ENCODE results near the gene GGA2. TPM values are rescaled to one million over a fixed set of nuclear protein-coding genes. Genes with fewer than 3 reads are reported as not detected.

The GGA2 gene
- total RNA-seq, 1 experiment from 2014 or later, result 85.1 TPM

DNA sequence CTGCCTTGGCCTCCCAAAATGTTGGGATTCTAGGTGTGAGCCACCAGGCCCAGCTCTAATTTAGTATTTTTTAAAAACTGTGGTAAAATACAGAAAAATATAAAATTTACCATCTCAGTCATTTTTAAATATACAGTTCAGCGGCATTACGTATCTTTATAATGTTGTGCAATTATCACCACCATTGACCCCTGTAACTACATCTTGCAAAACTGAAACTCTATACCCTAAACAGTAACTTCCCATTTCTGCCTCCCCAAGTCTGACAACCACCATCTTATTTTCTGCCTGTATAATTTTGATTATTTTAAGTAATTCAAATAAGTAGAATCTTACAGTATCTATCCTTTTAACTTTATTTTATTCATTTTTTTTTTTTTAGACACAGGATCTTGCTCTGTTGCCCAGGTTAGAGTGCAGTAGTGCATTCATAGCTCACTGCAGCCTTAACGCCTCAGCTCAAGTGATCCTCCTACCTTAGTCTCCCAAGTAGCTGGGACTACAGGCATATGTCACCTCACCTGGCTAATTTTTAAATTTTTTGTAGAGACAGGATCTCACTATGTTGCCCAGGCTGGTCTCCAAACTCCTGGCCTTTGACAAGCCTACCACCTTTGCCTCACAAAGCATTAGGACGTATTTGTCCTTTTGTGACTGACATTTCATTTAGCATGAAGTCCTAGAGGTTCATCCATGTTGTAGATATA lies 10.9 kb upstream of the GGA2 start:
- Histone ChIP-seq H3K4me2 (no peak overlapping the region), H3K27me3 (ENCODE audit: insufficient read depth, low read depth) (no peaks in the 10 kb centered on the region), H3K4me1 (replicated peaks; ENCODE audit: insufficient read depth) (no peaks in the 10 kb centered on the region), H2AFZ (no peak overlapping the region), H3K79me2 (ENCODE audit: low read depth) (no peaks in the 10 kb centered on the region), H4K20me1 (ENCODE audit: insufficient read depth) (no peaks in the 10 kb centered on the region), H3K36me3 (ENCODE audit: low read depth) (peaks cover 12% of the 10 kb centered on the region; the same call in 1 of the 2 replicates), H3K27ac (no peak overlapping the region), H3K9me3 (ENCODE audit: insufficient read depth, low read depth) (no peaks in the 10 kb centered on the region), H3F3A (ENCODE audit: insufficient read depth, low read depth) (peaks cover 3% of the 10 kb centered on the region; the same call in 1 of the 2 replicates), H3K4me3 (no peak overlapping the region), H3K9me2 (ENCODE audit: insufficient read depth) (no peaks in the 10 kb centered on the region)
- ChIA-PET POLR2A (ENCODE audit: unreplicated experiment) (no interaction called here), CTCF (no interaction called here)
- intact Hi-C loops (cut with micrococcal nuclease; ENCODE audit: unreplicated experiment), result no loop called here
- BruUV-seq (replicated peaks), result no TSS peak
- TF ChIP-seq, protein P1, sequence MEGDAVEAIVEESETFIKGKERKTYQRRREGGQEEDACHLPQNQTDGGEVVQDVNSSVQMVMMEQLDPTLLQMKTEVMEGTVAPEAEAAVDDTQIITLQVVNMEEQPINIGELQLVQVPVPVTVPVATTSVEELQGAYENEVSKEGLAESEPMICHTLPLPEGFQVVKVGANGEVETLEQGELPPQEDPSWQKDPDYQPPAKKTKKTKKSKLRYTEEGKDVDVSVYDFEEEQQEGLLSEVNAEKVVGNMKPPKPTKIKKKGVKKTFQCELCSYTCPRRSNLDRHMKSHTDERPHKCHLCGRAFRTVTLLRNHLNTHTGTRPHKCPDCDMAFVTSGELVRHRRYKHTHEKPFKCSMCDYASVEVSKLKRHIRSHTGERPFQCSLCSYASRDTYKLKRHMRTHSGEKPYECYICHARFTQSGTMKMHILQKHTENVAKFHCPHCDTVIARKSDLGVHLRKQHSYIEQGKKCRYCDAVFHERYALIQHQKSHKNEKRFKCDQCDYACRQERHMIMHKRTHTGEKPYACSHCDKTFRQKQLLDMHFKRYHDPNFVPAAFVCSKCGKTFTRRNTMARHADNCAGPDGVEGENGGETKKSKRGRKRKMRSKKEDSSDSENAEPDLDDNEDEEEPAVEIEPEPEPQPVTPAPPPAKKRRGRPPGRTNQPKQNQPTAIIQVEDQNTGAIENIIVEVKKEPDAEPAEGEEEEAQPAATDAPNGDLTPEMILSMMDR (conservative IDR thresholded peaks at IDR 0.05), result no peak
- no peak for DNase-seq

DNA sequence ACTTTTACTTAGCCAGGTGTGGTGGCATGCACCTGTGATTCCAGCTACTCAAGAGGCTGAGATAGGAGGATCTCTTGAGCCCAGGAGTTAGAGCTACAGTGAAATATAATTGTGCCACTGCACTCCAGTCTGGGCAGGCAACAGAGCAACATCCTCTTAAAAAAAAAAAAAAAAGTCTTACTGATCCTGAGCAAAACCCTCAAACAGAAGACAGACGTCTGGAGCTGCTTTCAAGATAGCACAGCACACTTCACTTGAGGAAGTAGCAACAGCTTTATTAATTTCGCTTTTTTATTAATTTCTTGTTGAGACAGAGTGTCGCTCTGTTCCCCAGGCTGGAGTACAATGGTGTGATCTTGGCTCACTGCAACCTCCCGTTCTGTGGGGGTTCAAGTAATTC lies 10.2 kb upstream of the GGA2 start:
- ChIA-PET POLR2A (ENCODE audit: unreplicated experiment) (no interaction called here), CTCF (no interaction called here)
- Histone ChIP-seq H3K27ac (no peak overlapping the region), H3K9me3 (ENCODE audit: insufficient read depth, low read depth) (no peaks in the 10 kb centered on the region), H4K20me1 (ENCODE audit: insufficient read depth) (no peaks in the 10 kb centered on the region), H3F3A (ENCODE audit: insufficient read depth, low read depth) (peaks cover 3% of the 10 kb centered on the region; the same call in 1 of the 2 replicates), H3K79me2 (ENCODE audit: low read depth) (no peaks in the 10 kb centered on the region), H3K36me3 (ENCODE audit: low read depth) (peaks cover 12% of the 10 kb centered on the region; the same call in 1 of the 2 replicates), H2AFZ (no peak overlapping the region), H3K27me3 (ENCODE audit: insufficient read depth, low read depth) (no peaks in the 10 kb centered on the region), H3K4me3 (no peak overlapping the region), H3K4me2 (no peak overlapping the region), H3K4me1 (replicated peaks; ENCODE audit: insufficient read depth) (no peaks in the 10 kb centered on the region), H3K9me2 (ENCODE audit: insufficient read depth) (no peaks in the 10 kb centered on the region)
- no TSS peak for BruUV-seq (replicated peaks)
- intact Hi-C loops (cut with micrococcal nuclease; ENCODE audit: unreplicated experiment), result no loop called here
- TF ChIP-seq, protein P1 (conservative IDR thresholded peaks at IDR 0.05), result no peak
- no peak for TF ChIP-seq EZH2 (IDR thresholded peaks at IDR 0.05; ENCODE audit: low read depth)
- no peak for DNase-seq

DNA sequence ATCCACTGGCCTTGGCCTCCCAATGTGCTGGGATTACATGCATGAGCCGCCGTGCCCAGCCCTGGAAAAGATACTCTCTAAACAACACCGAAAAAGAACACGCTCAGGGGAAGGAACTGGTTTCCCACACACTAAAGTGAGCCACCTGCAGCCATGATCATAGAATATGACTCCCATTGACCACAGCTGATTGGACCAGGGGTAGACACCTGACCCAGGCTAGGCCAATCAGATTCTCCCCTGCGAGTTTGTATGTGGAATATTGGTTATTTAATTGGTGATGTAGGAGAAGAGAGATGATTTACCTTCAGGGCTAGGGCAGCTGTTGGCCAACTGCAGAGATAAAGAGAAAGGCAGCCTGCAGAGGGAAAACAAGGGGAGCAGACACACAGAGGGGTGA lies 9.0 kb upstream of the GGA2 start:
- no peak for DNase-seq
- Histone ChIP-seq H3K4me3 (no peak overlapping the region), H3K27me3 (ENCODE audit: insufficient read depth, low read depth) (no peaks in the 10 kb centered on the region), H3K79me2 (ENCODE audit: low read depth) (no peaks in the 10 kb centered on the region), H3K4me1 (replicated peaks; ENCODE audit: insufficient read depth) (no peaks in the 10 kb centered on the region), H3K9me3 (ENCODE audit: insufficient read depth, low read depth) (no peaks in the 10 kb centered on the region), H3F3A (ENCODE audit: insufficient read depth, low read depth) (peaks cover 3% of the 10 kb centered on the region; the same call in 1 of the 2 replicates), H2AFZ (no peak overlapping the region), H3K4me2 (no peak overlapping the region), H4K20me1 (ENCODE audit: insufficient read depth) (no peaks in the 10 kb centered on the region), H3K9me2 (ENCODE audit: insufficient read depth) (no peaks in the 10 kb centered on the region), H3K36me3 (ENCODE audit: low read depth) (peaks cover 12% of the 10 kb centered on the region; the same call in 1 of the 2 replicates), H3K27ac (no peak overlapping the region)
- TF ChIP-seq, protein P1 (conservative IDR thresholded peaks at IDR 0.05), result no peak
- no peak for TF ChIP-seq EZH2 (IDR thresholded peaks at IDR 0.05; ENCODE audit: low read depth)
- intact Hi-C loops (cut with micrococcal nuclease; ENCODE audit: unreplicated experiment), result no loop called here
- no TSS peak for BruUV-seq (replicated peaks)
- CTCF ChIA-PET, result no interaction called here
- POLR2A ChIA-PET (ENCODE audit: unreplicated experiment), result no interaction called here
